Cardiac muscle cell (in vitro differentiated cells and primary cell): ENCODE measurements around the gene TPO. TPM values are rescaled to one million over a fixed set of nuclear protein-coding genes. Genes with fewer than 3 reads are reported as not detected.

ENCODE experiments used
- DNase-seq, 2 donors: peaks; one replicate each; pipeline versions ENCODE4 v3.0.0 to v3.0.0-alpha.2; 2010 to 2017; ENCODE audit warnings: low read depth in 1 of 2, low spot score in 1 of 2
- H3K27ac ChIP-seq: fragments of 200-600 bp; sonication (generic); 2 replicates; pipeline ENCODE4 v1.5.1; 2016
- H3K27me3 ChIP-seq: fragments of 200-600 bp; sonication (generic); 2 replicates; pipeline ENCODE4 v1.6.0; 2016; ENCODE audit warnings: control low read depth
- H3K36me3 ChIP-seq: fragments of 200-600 bp; sonication (generic); 2 replicates; pipeline ENCODE4 v1.5.1; 2016; ENCODE audit warnings: control low read depth
- H3K4me1 ChIP-seq: fragments of 200-600 bp; sonication (generic); 2 replicates; pipeline ENCODE4 v1.8.1; 2017; ENCODE audit warnings: low read depth, mild to moderate bottlenecking, mixed run types
- H3K4me3 ChIP-seq: fragments of 200-600 bp; sonication (generic); 2 replicates; pipeline ENCODE4 v1.5.1; 2016; ENCODE audit warnings: mild to moderate bottlenecking
- H3K9me3 ChIP-seq: fragments of 200-600 bp; sonication (generic); 2 replicates; pipeline ENCODE4 v1.5.1; 2017; ENCODE audit warnings: low read depth, mild to moderate bottlenecking, control low read depth
- CTCF ChIP-seq: IDR thresholded peaks from 2 replicates; pipeline ENCODE4 v1.5.1; 2012; ENCODE audit warnings: low read depth, mild to moderate bottlenecking, low read length
- polyA plus RNA-seq: library from polyadenylated mRNA; unstranded; fragments of >200 nt; fragmentation: Nextera tagmentation; extraction: Ambion mirVana; gene quantifications from 2 replicates; pipeline ENCODE4 v1.2.1, GENCODE V29; 2016
- total RNA-seq: library from RNA; depleted of rRNA; stranded (reverse); fragments of >200 nt; gene quantifications from 2 replicates; pipeline ENCODE4 v1.2.3, GENCODE V29; 2016

Gene TPO
- total RNA-seq (0.71 and 1.2 TPM in 2 replicates), polyA plus RNA-seq (0.46 and 0.96 TPM in 2 replicates)

- Histone ChIP-seq H3K4me3 (no peak within 1 kb of the TSS), H3K36me3 (no peaks in the 10 kb centered on the region), H3K27ac (peak within 1 kb of the TSS; percentile 51), H3K9me3 (no peaks in the 10 kb centered on the region), H3K4me1 (peaks cover 13% of the 10 kb centered on the region), H3K27me3 (no peaks in the 10 kb centered on the region)
- DNase-seq, result no peak
- TF ChIP-seq CTCF, result no peak
Measured at GRCh38 chr2:1413156-1413710, at the start of gene TPO. Gene TPO (plus strand): TSS chr2:1413463. CDS start chr2:1414409, 946 bp downstream.

GRCh38 chr2:1366546-1367134 lies 46.6 kb upstream of the TPO start:
- no peak overlapping the region for H3K4me3 ChIP-seq
- no peaks in the 10 kb centered on the region for H3K27me3 ChIP-seq
- H3K36me3 ChIP-seq, result no peaks in the 10 kb centered on the region
- no peaks in the 10 kb centered on the region for H3K4me1 ChIP-seq
- DNase-seq, result no peak
- no peak overlapping the region for H3K27ac ChIP-seq
- no peaks in the 10 kb centered on the region for H3K9me3 ChIP-seq
- no peak for TF ChIP-seq CTCF

GRCh38 chr2:1367601-1368000 lies 45.7 kb upstream of the TPO start:
- no peaks in the 10 kb centered on the region for H3K4me1 ChIP-seq
- H3K36me3 ChIP-seq, result no peaks in the 10 kb centered on the region
- no peaks in the 10 kb centered on the region for H3K27me3 ChIP-seq
- no peak for TF ChIP-seq CTCF
- H3K9me3 ChIP-seq, result no peaks in the 10 kb centered on the region
- no peak overlapping the region for H3K27ac ChIP-seq
- no peak overlapping the region for H3K4me3 ChIP-seq
- no peak for DNase-seq

GRCh38 chr2:1369905-1370304 lies 43.4 kb upstream of the TPO start:
- DNase-seq, result no peak
- Histone ChIP-seq H3K9me3 (no peaks in the 10 kb centered on the region), H3K4me1 (no peaks in the 10 kb centered on the region), H3K27ac (no peak overlapping the region), H3K36me3 (no peaks in the 10 kb centered on the region), H3K27me3 (no peaks in the 10 kb centered on the region), H3K4me3 (no peak overlapping the region)
- no peak for TF ChIP-seq CTCF

- no peaks in the 10 kb centered on the region for H3K27me3 ChIP-seq
- no peak for TF ChIP-seq CTCF
Measured at GRCh38 chr2:1370461-1370860, 42.8 kb upstream of the TPO start.

More at GRCh38 chr2:1370461-1370860, 42.8 kb upstream of the TPO start:
- Histone ChIP-seq H3K4me1 (no peaks in the 10 kb centered on the region), H3K36me3 (no peaks in the 10 kb centered on the region), H3K9me3 (no peaks in the 10 kb centered on the region), H3K27ac (no peak overlapping the region), H3K4me3 (no peak overlapping the region)
- no peak for DNase-seq
